Measurements from ENCODE around the gene BCORL1.

- TF ChIP-seq CTCF (IDR thresholded peaks at IDR 0.05) (no peak), EZH2 (IDR thresholded peaks at IDR 0.05; ENCODE audit: borderline replicate concordance, insufficient read depth, low read depth, low read length, poor library complexity, severe bottlenecking) (no peak)
These were observed 48.4 kb downstream of the BCORL1 start for GRCh38 chrX:130030826-130031225.

Data from B cell (primary cell).